NCI-H345 (cell line): ENCODE data around the gene SEZ6L.

ENCODE experiments used
- DNase-seq: peaks from one replicate; lab custom pipeline; 2025; lab: John Stamatoyannopoulos, UW

The SEZ6L gene

DNA sequence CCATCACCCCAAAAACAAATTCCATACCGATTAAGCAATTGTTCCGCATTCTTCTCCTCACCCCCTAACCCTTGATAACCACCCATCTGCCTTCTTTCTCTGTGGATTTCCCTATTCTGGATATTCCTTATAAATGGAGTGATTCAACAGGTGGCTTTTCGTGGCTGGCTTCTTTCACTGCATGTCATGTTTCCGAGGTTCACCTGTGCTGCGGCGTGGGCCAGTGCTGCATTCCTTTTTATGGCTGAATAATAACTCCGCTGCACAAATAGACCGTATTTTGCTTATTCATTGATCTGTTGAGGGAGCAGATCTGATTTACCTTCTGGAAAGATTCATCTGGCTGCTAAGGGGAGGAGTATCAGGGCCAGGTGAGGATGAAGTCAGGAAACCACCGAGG lies 165.0 kb downstream of the SEZ6L start:
- DNase-seq, result no peak

DNA sequence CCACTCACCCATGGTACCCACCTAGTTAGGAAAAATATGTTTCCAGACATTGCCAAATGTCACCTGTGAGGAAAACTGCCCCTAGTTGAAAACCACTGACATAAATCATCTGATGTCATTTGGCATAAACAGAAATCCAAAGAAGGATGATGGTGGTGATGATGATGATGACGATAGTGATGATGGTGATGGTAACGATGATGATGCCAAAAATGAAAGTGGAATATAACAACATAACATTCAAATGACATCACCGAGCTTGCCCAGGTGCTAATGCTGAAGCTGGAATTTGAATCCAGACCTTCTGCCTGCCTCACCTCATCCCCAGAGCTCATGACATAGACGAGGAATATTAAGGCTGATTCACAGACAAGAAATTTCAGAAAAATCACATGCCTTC lies 167.5 kb downstream of the SEZ6L start:
- DNase-seq, result no peak

DNA sequence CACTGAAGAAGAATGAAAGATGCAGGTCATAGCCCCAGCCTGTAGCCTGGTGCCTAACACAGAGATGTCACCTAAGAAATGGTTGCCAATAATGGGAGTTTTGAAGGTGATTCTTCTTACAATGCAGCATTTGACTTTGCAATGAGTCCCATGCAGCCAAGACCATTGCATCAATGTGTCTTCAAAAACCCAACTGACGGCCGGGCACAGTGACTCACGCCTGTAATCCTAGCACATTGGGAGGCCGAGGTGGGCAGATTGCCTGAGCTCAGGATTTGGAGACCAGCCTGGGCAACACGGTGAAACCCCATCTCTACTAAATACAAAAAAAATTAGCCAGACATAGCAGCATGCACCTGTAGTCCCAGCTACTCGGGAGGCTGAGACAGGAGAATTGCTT lies 170.5 kb downstream of the SEZ6L start:
- DNase-seq, result no peak

- DNase-seq, result no peak
Observed at GRCh38 chr22:26342745-26343410, 173.6 kb downstream of the SEZ6L start.

GRCh38 chr22:26345496-26345895 lies 176.2 kb downstream of the SEZ6L start:
- no peak for DNase-seq

- DNase-seq, result no peak
Observed at GRCh38 chr22:26348810-26349526, 179.7 kb downstream of the SEZ6L start.

- DNase-seq, result no peak
Observed at GRCh38 chr22:26354707-26355106, 185.4 kb downstream of the SEZ6L start.

DNA sequence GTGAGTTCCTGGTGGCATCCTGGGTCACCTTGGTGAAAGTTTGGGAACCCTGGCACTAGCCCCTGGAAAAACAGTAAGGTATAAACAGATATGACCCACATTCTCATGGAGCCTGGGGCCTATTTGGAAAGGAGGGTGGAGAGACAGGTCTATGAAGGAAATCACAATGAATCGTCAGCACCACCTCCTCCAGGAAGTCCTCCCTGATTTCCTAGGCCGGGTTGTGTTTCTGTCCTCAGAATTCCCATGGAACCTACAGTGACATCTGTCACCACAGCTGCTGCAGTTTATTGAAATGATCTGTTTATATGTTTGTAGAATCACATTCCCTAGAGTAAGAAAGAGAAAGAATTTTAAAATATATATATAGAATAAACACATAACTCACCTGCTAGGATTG lies 188.0 kb downstream of the SEZ6L start:
- DNase-seq, result no peak

- DNase-seq, result no peak
Observed at GRCh38 chr22:26357813-26358212, 188.6 kb downstream of the SEZ6L start.

DNA sequence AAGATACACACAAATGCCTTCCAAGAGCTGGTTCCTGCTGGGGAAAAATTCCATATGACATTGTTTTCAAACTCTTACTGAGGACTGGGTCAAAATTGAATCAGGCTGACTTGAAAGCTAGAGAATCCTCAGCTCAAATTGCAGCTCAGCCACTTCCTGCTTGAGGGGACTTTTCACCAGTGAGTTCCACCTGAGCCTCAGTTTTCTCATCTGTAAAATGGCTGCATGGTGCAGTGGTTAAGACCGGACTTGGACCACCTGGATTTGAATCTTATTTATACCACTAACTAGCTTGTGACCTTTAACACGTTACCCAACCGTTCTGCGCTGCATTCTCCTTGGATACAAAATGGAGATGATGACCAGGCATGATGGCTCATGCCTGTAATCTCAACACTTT lies 189.9 kb downstream of the SEZ6L start:
- DNase-seq, result no peak

DNA sequence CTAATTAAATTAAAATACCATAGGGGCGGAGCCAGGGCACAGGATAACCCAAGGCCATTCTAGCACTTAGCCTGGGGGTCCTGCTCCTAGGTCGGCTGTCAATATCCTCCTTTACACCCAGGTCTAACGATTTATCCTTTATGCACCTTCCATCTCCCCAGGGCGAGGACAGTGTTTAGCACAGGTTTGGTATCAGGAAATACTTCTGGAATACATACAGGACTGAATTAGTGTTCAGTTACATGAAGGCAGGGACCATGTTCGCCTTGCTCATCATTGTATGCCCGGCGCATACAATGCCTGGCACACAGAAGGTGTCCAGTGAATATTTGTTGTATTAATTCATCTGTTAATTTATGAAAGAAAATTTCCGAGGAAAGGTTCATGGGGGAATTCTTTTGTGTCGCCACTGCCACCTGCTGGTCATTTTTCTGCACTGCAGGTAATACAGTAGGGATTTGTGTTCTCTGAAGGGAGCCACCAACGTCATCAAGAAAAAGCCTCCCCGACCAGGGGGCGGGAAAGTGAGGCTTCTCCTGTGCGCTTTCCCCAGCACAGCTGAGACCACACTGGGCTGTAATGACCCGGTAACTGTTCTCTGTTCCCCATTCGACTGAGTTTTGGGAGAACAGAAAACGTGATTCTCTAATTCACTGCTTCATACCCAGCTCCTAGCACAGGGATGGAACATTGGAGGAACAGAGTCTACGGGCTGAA lies 191.1 kb downstream of the SEZ6L start:
- DNase-seq, result peak; percentile 57

DNA sequence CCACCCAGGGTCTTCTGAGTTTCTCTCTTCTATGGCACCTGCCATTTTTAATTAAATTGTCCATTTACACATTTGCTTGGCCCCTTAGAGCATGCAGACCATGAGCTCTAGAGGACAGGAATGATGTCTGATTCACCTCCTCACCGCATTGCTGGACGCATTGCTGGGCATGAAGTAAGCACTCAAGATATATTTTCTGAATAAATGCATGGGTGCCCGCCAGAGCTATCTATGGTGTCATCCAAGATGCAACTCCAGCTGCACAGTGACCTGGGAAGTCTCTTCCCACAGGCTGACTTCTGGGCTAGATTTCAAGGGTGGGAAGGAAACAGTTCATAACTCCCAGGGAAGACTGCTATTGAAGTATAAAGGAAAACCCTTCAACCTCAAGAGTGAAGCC lies 193.2 kb downstream of the SEZ6L start:
- no peak for DNase-seq

GRCh38 chr22:26364066-26365015 lies 195.1 kb downstream of the SEZ6L start:
- peak; percentile 55 for DNase-seq

GRCh38 chr22:26367402-26368245 lies 198.4 kb downstream of the SEZ6L start:
- DNase-seq, result peak; percentile 63

GRCh38 chr22:26372890-26373289 lies 203.6 kb downstream of the SEZ6L start:
- no peak for DNase-seq

- peak; percentile 5 for DNase-seq
Observed at GRCh38 chr22:26374391-26375026, 205.2 kb downstream of the SEZ6L start.

- DNase-seq, result no peak
Observed at GRCh38 chr22:26377170-26377830, 208.0 kb downstream of the SEZ6L start.

GRCh38 chr22:26380072-26380830 lies 211.0 kb downstream of the SEZ6L start:
- no peak for DNase-seq

DNA sequence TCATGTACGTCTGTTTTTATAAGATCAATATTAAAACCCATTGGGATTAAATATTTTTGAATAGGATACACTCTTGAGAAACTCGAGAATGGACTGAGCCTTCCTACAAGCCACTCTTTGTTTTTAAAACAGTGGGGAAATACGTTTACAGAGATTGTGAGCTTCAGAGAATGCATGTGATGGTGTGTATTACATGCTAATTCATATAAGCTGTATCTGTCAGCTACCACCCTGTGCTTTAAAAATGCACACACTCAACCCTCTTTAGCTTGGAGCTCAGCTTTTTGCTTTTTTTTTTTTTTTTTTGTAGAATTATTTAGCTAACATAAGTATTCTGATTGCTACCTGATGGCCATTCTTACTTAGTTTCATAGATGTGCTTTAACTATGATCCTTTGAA lies 213.5 kb downstream of the SEZ6L start:
- no peak for DNase-seq
